Ramos (cell line): ENCODE measurements around the gene DLG2.
"Not testable (repeated sequence)": the region's sequence is repeated elsewhere in the genome, so short reads cannot be mapped to it uniquely, and the experiment has no call there.

Source experiments
- in situ Hi-C: fragments of 300-500 bp; cut with MboI; formaldehyde crosslinking; loops from one replicate; pipeline ENCODE4 v1.14.3; 2022; ENCODE audit warnings: low sequenced_read_pairs; ENCODE audit not compliant: unreplicated experiment

The DLG2 gene

DNA sequence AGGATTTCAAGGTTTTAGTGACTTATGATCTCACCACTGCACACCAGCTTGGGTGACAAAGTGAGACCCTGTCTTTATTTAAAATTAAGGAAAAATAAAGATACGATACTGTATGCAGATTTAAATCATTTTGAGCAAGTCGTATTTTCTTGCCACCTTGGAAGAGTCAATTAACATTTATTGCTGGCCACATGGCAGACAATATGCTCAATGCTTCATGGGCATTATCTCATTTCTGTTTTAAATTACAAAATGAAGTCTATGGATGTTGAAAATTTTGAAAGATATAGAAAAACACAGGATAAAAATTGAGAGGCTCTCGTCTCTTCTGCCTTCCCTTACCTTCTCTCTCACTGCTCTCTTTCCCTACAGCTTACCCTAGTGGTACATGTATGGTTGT is 1992.0 kb downstream of the DLG2 start:
- in situ Hi-C loops, result no loop called here

- in situ Hi-C loops, result no loop called here
Measured at GRCh38 chr11:83630211-83630610, 1996.9 kb downstream of the DLG2 start.

DNA sequence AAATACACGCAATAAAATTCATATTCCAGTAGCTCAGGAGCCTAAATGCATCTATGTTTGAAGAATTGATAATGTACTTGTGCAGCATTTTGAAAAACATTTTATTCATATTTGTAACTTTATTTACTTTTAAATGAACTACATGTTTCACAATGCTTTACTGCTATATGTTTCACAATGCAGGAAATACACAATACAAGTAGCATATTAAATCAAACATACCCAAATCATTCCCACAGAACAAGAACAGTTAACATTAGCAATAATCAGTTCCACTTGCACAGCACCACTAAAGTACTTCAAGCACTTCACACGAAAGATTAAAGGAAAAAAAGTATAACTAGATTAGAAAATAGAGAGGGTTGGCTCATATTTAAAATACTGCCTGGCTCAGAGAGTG is 1997.4 kb downstream of the DLG2 start:
- in situ Hi-C loops, result no loop called here

DNA sequence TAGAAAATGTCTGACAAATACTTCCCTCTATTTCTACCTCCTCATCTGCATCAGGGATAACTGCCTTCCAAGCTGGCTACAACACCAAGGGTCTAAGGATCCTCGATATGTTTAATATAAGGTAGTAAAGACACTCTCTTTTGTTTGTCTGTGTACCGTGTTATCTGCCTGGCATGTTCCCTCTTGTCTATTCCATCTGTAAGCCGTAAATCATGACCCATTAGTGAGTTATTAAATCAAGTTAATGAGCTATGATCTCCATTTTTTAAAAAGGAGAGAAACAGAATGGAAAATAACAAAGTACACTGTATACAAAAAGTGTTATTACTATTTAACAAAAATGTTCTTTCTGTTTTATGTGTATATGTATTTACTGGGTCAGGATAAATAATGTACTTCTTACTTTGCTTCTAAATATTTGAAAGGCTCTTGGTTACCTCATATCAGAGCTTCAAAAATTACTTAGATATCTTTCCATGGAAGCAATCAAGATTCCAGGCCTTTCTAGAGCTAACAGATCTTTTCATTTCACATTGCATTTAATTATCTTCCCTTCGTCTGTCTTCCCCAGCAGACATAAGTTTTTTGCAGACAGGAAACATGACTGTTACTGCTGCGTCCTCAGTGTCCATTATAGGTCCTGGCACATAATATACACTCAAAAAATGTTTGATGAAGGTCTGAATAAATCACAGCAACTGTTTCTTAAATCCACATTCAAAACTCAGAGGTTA is 1998.4 kb downstream of the DLG2 start:
- in situ Hi-C loops, result no loop called here

GRCh38 chr11:83625336-83625735 is 2001.8 kb downstream of the DLG2 start:
- in situ Hi-C loops, result no loop called here

GRCh38 chr11:83617671-83618070 is 2009.5 kb downstream of the DLG2 start:
- in situ Hi-C loops, result no loop called here

DNA sequence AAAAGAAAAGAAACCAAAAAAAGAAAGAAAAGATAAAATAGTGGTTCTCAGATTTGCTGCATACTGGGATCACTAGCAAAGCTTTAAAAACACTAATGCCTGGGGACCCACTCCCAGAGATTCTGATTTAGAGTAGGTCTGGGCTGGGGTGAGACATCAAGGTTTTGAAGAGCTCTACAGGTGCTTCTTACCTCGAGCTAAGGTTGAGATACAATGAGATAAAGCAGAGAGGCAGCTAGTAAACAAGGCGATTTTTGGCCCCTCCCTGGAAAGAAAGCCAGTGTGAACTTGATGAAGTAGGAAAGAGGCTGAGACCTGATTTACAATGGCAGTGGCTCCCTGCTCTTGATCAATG is 2013.4 kb downstream of the DLG2 start:
- in situ Hi-C loops, result no loop called here

DNA sequence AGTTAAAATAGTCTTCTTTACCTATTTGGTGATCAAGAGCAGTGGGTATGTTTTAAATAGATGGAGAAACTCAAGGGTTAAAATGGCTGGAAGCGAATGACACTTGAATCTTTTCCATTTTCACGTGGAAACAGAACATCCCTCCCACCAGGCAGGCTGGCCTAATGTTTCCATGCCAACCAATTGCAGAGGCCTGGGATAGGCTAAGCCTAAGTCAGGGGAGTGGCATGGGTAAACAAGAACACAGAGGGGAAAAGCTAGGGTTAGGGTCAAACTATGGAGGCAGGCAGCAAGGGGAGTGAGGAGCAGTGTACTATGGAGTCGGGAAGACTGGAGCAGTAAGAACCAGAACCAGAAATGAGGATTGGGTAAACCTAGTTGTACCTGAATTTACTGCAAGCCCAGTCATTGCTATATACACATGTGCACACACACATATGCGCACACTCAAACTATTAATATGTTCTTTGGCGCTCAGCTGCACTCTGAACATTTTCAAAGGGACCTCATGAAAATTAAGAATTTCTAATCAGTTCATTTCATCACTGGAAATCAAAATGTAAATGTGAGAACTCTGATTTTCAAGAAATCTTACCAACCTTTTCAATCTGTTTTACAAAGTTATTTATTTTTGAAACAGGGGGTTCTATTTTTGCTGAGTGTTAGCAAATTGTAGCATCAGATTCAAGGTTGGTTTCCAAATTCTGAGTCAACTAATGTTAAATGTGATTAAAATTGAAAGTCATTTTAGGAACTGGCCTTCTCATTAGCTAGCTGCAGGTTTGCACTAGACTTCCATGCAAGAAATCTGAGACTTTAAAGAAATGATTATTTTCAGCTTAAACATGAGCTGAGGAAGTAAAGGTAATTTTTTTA is 2014.0 kb downstream of the DLG2 start:
- in situ Hi-C loops, result no loop called here

DNA sequence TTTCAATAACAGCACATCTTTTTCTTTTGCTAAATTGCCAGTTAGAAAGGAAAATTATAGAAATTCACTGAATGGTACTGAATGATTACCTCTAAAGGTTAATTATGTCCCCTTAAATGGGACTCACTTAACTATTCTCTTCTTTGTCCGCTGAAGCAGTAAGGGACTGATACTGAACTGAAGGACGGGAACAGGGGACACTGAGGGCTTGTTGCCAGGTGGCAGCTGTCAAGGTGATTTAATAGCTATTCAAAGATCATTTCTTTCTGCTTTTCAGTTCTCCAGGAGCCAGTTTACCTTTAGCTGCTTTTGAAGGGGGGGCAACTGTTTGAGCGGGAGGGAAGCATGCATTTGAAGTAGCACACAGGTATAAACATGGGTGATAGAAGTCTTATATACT is 2015.5 kb downstream of the DLG2 start:
- in situ Hi-C loops, result no loop called here

GRCh38 chr11:83611031-83611430 is 2016.1 kb downstream of the DLG2 start:
- in situ Hi-C loops, result no loop called here

GRCh38 chr11:83609191-83609590 is 2018.0 kb downstream of the DLG2 start:
- in situ Hi-C loops, result no loop called here

DNA sequence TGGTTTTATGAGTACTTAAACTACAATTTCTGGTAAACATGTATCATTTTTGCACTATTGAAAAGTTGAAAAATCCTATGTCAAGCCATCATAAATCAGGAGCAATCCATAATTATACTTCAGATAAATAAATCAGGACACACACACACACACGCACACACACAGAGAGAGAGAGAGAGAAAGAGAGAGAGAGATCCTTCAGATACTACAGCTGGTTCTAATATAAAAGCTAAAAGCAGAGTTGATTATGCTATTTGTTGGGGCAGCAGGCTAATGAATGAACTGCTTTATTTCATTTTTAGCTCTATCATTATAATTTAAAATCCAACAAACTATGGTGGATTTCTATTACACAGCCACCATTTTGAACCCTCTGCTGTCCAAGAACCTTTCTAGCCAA is 2018.6 kb downstream of the DLG2 start:
- in situ Hi-C loops, result no loop called here

DNA sequence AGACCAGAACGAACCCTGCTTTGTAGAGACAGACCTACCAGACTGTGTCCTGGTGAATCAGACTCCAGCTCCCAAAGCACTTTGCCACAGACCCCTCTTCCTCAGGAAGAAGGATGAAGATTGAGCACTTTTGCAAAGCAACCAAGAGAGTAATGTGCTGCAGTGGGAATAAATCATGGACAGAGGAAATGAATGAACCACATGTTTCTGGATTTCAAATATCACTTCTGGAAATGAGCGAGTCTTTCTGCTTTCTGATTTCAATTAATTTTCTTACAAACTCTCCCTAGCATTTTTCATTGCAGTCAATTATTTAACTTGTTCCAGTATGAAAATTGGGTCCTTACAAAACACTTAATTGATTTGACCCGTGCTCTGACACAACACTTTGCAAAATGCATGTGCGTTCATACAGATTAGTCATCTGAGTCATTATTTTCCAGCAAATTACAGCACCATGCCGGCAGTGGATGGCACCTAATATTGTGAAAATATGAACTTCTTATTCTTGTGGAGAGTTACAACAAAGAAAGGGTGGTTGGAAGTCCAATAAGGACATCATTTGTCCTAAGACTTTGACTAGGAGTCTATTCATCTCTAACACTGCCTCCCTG is 2025.1 kb downstream of the DLG2 start:
- in situ Hi-C loops, result no loop called here

DNA sequence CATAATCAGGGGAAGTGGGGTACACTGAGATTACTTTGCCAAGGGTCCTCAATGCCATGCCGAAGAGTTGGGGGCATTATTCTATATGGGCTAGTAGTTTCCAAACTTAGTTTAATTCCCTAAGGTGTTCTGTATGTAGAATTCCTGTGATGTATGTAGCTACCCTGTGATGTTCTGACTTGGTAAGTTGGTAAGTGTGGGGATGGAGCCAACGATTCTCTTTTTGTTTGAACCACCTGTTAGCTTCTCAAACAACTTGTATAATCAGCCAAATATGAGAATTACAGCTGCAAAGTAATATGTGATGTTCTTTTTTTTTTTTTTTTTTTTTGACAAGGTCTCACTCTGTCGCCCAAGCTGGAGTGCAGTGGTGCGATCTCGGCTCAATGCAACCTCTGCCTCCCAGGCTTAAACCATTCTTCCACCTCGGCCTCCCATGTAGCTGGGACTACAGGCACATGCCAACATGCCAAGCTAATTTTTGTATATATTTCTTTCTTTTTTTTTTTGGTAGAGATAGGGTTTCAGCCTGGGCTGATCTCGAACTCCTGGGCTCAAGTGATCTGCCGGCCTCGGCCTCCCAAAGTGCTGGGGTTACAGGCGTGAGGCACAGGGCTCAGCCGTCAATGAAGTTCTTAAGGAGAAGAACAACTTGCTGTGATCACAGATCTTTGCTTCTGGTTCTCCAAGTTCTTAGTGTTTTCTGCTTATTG is 2025.8 kb downstream of the DLG2 start:
- in situ Hi-C loops, result no loop called here

DNA sequence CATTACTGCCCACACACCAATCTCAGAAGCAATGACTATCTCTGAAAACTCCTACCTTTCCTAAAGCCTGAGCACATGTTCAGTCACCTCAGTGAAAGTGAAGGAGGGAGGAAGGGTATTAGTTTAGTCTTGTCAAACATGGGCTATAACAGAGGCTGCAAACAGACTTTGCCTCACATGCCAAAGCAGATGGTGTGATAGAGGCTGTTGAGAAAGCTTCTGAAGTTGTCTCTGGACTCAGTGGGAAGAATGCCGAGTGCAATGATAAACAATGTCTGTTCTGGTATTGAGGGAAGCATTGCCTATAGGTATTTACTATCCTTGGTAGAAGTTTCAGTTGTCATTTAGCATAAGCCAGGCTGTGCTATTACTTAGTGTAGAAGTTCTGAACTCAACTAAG is 2026.5 kb downstream of the DLG2 start:
- in situ Hi-C loops, result no loop called here

DNA sequence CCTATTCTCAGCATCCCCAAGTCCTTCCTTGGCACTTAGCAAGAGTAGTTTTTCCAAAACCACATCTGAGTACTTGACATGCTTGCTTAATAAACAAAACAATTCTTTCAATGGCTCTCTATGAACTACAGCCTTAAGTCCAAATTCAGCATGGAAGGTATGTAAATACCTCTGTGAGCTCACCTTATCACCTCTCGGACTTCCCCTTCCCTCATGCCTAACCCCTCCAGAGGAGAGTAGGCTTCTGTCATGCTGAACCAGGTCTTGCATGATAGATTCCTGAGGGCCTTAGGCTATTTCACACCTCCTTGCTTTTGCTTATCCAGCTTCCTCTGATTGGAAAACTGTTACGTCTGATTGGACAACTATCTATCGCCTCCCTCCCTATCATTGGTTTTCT is 2028.1 kb downstream of the DLG2 start:
- in situ Hi-C loops, result no loop called here

DNA sequence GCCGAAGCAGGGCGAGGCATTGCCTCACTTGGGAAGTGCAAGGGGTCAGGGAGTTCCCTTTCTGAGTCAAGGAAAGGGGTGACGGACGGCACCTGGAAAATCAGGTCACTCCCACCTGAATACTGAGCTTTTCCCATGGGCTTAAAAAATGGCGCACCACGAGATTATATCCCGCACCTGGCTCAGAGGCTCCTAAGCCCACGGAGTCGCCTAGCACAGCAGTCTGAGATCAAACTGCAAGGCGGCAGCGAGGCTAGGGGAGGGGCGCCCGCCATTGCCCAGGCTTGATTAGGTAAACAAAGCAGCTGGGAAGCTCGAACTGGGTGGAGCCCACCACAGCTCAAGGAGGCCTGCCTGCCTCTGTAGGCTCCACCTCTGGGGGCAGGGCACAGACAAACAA is 2039.3 kb downstream of the DLG2 start:
- in situ Hi-C loops, result not testable (repeated sequence)

DNA sequence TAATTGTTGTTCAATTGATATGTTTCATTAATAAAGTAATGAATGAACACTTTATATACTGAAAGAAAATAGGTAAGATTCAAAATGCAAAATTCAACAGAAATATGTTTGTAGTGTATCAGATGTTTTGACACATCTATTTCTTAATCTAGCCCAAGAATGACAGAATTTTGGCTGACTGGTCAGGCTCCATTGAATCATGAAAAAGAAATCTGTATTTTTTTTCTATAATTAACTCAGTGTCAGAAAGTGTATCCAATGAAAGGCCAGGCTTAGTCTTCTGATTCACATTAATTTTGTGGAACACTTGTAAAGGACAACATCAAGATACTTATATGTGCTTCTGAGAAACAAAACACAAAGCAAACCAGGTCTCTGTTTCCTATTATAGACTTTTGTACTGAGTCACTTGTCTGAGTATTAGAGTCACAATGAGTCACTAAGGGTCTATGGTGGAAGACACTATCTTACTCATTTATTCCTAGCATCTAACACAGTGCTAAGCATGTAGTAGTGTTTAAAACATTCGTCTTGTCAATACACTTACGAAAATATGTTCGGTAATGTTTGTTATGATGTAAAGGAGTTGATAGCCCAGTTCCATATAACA is 2043.3 kb downstream of the DLG2 start:
- in situ Hi-C loops, result no loop called here

DNA sequence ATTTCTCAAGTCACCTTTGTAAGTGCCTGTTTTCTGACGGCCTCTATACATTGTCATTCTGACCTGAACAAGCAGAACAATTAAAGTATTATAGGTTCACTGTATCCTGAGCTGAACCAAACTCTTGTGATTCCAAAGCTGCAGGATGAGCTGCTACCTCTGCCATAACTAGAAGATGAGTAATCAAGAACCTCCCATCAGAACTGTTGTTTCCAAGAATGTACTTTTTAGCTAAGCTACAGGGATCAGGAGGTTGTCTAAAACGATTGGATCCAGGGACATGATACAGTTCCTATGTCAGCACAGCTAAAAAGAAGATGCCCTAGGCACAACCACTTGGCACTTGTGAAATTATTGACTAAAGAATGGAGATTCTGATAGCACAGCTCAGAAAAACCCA is 2052.6 kb downstream of the DLG2 start:
- in situ Hi-C loops, result no loop called here
